ENCODE measurements around the gene DIDO1.

DIDO1 gene

GRCh38 chr20:62880935-62881661, 45.2 kb downstream of the DIDO1 start:
- DNase-seq, result no peak
- Histone ChIP-seq H3K36me3 (replicated peaks; ENCODE audit: insufficient read depth, low read length) (no peaks in the 10 kb centered on the region), H3K9me2 (replicated peaks; ENCODE audit: insufficient read depth, low read length) (no peaks in the 10 kb centered on the region), H3K9me3 (replicated peaks; ENCODE audit: insufficient read depth, low read length) (no peaks in the 10 kb centered on the region), H3K9ac (ENCODE audit: low read length) (no peak overlapping the region), H3K4me2 (ENCODE audit: low read depth, low read length) (no peak overlapping the region), H3K4me1 (ENCODE audit: low read length) (peaks cover 7% of the 10 kb centered on the region), H3K27me3 (replicated peaks; ENCODE audit: insufficient read depth, low read length) (no peaks in the 10 kb centered on the region), H2AFZ (ENCODE audit: low read length) (no peak overlapping the region), H3K4me3 (ENCODE audit: low read length) (no peak overlapping the region), H4K20me1 (ENCODE audit: insufficient read depth, low read length) (no peaks in the 10 kb centered on the region), H3K27ac (ENCODE audit: low read length) (no peak overlapping the region), H3K79me2 (ENCODE audit: low read length) (no peaks in the 10 kb centered on the region), H3F3A (ENCODE audit: insufficient read depth, low read length) (peaks cover 6% of the 10 kb centered on the region; the same call in 1 of the 2 replicates)
- no peak for TF ChIP-seq EZH2phosphoT487 (IDR thresholded peaks at IDR 0.05; ENCODE audit: low read length)
- no peak for TF ChIP-seq EZH2 (optimal IDR thresholded peaks at IDR 0.05; ENCODE audit: low read depth, low read length)
- no peak for TF ChIP-seq CTCF (IDR thresholded peaks at IDR 0.05; ENCODE audit: low read length)

DNA sequence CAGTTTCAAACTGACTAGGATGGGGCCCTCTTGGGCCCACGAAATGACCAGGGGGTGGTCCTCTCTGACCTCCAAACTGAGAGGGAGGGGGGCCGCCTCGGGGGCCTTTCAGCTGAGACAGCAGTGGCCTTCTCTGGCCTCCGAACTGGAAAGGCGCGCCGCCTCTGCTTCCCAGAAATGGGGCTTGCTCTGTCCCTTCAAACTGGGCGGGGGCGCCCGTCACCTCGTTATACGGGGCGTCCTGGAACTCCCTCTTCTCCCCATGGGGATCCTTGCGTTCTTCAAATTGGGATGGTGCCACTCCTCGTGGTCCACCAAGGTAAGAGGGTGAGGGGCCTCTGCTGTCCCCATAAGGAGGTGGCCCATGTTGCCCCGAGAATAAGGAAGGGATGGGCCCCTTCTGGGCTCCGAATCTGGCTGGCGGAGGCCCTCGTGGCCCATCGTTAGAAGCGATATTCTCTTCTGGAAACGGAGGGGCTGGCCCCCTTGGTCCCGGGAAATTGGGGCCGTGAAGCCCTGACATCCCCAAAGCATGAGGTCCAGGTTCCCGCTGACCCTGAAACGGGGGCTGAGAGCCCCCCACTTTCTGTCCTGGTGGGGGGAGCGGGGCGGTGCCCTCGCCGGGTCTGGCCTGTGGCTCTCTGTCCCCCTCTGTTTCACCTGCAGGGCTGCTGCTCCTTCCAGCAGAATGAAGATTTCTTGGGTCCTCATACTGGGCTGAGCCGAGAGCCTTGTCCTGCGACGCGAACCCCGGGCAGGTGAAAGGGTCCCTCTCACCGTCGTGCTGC, 46.0 kb downstream of the DIDO1 start:
- Histone ChIP-seq H3K79me2 (ENCODE audit: low read length) (no peaks in the 10 kb centered on the region), H3K9me2 (replicated peaks; ENCODE audit: insufficient read depth, low read length) (no peaks in the 10 kb centered on the region), H3F3A (ENCODE audit: insufficient read depth, low read length) (no peaks in the 10 kb centered on the region), H3K36me3 (replicated peaks; ENCODE audit: insufficient read depth, low read length) (no peaks in the 10 kb centered on the region), H4K20me1 (ENCODE audit: insufficient read depth, low read length) (no peaks in the 10 kb centered on the region), H3K4me1 (ENCODE audit: low read length) (no peaks in the 10 kb centered on the region), H3K27ac (ENCODE audit: low read length) (no peak overlapping the region), H2AFZ (ENCODE audit: low read length) (no peak overlapping the region), H3K4me3 (ENCODE audit: low read length) (no peak overlapping the region), H3K9me3 (replicated peaks; ENCODE audit: insufficient read depth, low read length) (no peaks in the 10 kb centered on the region), H3K9ac (ENCODE audit: low read length) (no peak overlapping the region), H3K4me2 (ENCODE audit: low read depth, low read length) (no peak overlapping the region), H3K27me3 (replicated peaks; ENCODE audit: insufficient read depth, low read length) (no peaks in the 10 kb centered on the region)
- no peak for DNase-seq
- TF ChIP-seq CTCF (IDR thresholded peaks at IDR 0.05; ENCODE audit: low read length), result no peak
- TF ChIP-seq EZH2phosphoT487 (IDR thresholded peaks at IDR 0.05; ENCODE audit: low read length), result no peak
- TF ChIP-seq EZH2 (optimal IDR thresholded peaks at IDR 0.05; ENCODE audit: low read depth, low read length), result no peak

GRCh38 chr20:62879275-62880146, 46.8 kb downstream of the DIDO1 start:
- Histone ChIP-seq H3K9ac (ENCODE audit: low read length) (no peak overlapping the region), H3K79me2 (ENCODE audit: low read length) (no peaks in the 10 kb centered on the region), H3F3A (ENCODE audit: insufficient read depth, low read length) (no peaks in the 10 kb centered on the region), H3K27ac (ENCODE audit: low read length) (no peak overlapping the region), H2AFZ (ENCODE audit: low read length) (no peak overlapping the region), H3K4me1 (ENCODE audit: low read length) (0 out of 2 replicates have a peak, but pooled peaks cover 3% of the 10 kb centered on the region), H3K27me3 (replicated peaks; ENCODE audit: insufficient read depth, low read length) (no peaks in the 10 kb centered on the region), H3K4me3 (ENCODE audit: low read length) (no peak overlapping the region), H3K9me2 (replicated peaks; ENCODE audit: insufficient read depth, low read length) (no peaks in the 10 kb centered on the region), H3K36me3 (replicated peaks; ENCODE audit: insufficient read depth, low read length) (no peaks in the 10 kb centered on the region), H4K20me1 (ENCODE audit: insufficient read depth, low read length) (no peaks in the 10 kb centered on the region), H3K4me2 (ENCODE audit: low read depth, low read length) (no peak overlapping the region), H3K9me3 (replicated peaks; ENCODE audit: insufficient read depth, low read length) (no peaks in the 10 kb centered on the region)
- DNase-seq, result no peak
- no peak for TF ChIP-seq EZH2phosphoT487 (IDR thresholded peaks at IDR 0.05; ENCODE audit: low read length)
- no peak for TF ChIP-seq EZH2 (optimal IDR thresholded peaks at IDR 0.05; ENCODE audit: low read depth, low read length)
- TF ChIP-seq CTCF (IDR thresholded peaks at IDR 0.05; ENCODE audit: low read length), result no peak
